ENCODE results near the gene TACC3. TPM values are rescaled to one million over a fixed set of nuclear protein-coding genes. Genes with fewer than 3 reads are reported as not detected.
A peak's percentile ranks its signal among the peaks of the same experiment; 100 is the strongest.

The TACC3 gene
- total and polyA plus RNA-seq, 2 donors (not counting 1 experiment from before 2014, with no cell fraction given), result 7.3 to 10.2 TPM

GRCh38 chr4:1678244-1678643 lies 43.1 kb upstream of the TACC3 start:
- H3K4me3 ChIP-seq (replicated peaks in 1 of 4; ENCODE audit: control extremely low read depth in 1 of 4, insufficient read depth in 1 of 4, low read depth in 3 of 4, low read length in 4 of 4), result no peak overlapping the region
- no peak for DNase-seq (ENCODE audit: low read depth in 2 of 2)
- TF ChIP-seq EZH2 (IDR thresholded peaks at IDR 0.05; ENCODE audit: low read length, missing control alignments), result no peak
- TF ChIP-seq, protein P1, sequence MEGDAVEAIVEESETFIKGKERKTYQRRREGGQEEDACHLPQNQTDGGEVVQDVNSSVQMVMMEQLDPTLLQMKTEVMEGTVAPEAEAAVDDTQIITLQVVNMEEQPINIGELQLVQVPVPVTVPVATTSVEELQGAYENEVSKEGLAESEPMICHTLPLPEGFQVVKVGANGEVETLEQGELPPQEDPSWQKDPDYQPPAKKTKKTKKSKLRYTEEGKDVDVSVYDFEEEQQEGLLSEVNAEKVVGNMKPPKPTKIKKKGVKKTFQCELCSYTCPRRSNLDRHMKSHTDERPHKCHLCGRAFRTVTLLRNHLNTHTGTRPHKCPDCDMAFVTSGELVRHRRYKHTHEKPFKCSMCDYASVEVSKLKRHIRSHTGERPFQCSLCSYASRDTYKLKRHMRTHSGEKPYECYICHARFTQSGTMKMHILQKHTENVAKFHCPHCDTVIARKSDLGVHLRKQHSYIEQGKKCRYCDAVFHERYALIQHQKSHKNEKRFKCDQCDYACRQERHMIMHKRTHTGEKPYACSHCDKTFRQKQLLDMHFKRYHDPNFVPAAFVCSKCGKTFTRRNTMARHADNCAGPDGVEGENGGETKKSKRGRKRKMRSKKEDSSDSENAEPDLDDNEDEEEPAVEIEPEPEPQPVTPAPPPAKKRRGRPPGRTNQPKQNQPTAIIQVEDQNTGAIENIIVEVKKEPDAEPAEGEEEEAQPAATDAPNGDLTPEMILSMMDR (conservative IDR thresholded peaks at IDR 0.05 in 1 of 2, IDR thresholded peaks at IDR 0.05 in 1 of 2; ENCODE audit: low read depth in 1 of 2, low read length in 2 of 2), result no peak
- H3K36me3 ChIP-seq (ENCODE audit: control insufficient read depth, insufficient read depth, low read length), result no peaks in the 10 kb centered on the region
- no peak overlapping the region for H3K4me2 ChIP-seq (ENCODE audit: extremely low read depth, insufficient read depth, low read length)
- H4K20me1 ChIP-seq (ENCODE audit: control insufficient read depth, extremely low read depth, insufficient read depth, low read length), result no peaks in the 10 kb centered on the region
- H3K4me1 ChIP-seq (ENCODE audit: control insufficient read depth, extremely low read depth, insufficient read depth, low read length), result peaks cover 5% of the 10 kb centered on the region
- no peaks in the 10 kb centered on the region for H3K79me2 ChIP-seq (ENCODE audit: control insufficient read depth, insufficient read depth, low read length)
- H3K9me3 ChIP-seq (ENCODE audit: control insufficient read depth, insufficient read depth, low read depth, low read length), result no peaks in the 10 kb centered on the region
- no peak overlapping the region for H3K27ac ChIP-seq (ENCODE audit: insufficient read depth, low read length)
- no peak overlapping the region for H2AFZ ChIP-seq (ENCODE audit: low read length)
- H3K9ac ChIP-seq (ENCODE audit: insufficient read depth, low read length), result no peak overlapping the region
- H3K27me3 ChIP-seq (ENCODE audit: control insufficient read depth, insufficient read depth, low read length), result no peaks in the 10 kb centered on the region

DNA sequence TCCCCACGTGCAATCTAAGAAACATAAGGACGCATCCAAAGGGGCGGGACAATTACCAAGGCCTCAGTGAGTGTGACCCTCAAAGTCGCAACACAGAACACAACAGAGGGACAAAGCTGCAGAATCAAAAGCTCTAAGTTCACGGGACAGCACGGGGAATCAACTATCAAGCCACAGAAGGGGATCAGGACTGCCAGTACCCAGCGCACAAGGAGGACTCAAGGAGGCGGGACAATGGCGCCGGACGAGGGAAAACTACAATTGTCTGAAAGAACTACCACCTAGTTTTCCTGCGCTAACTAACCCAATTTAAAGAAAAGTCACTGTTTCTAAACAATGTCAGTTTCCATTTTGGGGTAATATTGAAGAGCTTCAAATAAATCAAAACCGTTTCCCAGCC lies 38.5 kb upstream of the TACC3 start:
- Histone ChIP-seq H3K4me3 (replicated peaks in 1 of 4; ENCODE audit: control extremely low read depth in 1 of 4, insufficient read depth in 1 of 4, low read depth in 3 of 4, low read length in 4 of 4) (peak overlapping the region; percentile 61 to 78 (median 65)), H3K36me3 (ENCODE audit: control insufficient read depth, insufficient read depth, low read length) (no peaks in the 10 kb centered on the region), H3K4me1 (ENCODE audit: control insufficient read depth, extremely low read depth, insufficient read depth, low read length) (peaks cover 5% of the 10 kb centered on the region), H3K27ac (ENCODE audit: insufficient read depth, low read length) (peak overlapping the region; percentile 90), H3K9me3 (ENCODE audit: control insufficient read depth, insufficient read depth, low read depth, low read length) (no peaks in the 10 kb centered on the region), H3K79me2 (ENCODE audit: control insufficient read depth, insufficient read depth, low read length) (no peaks in the 10 kb centered on the region), H4K20me1 (ENCODE audit: control insufficient read depth, extremely low read depth, insufficient read depth, low read length) (no peaks in the 10 kb centered on the region), H3K4me2 (ENCODE audit: extremely low read depth, insufficient read depth, low read length) (peak overlapping the region; percentile 94), H3K9ac (ENCODE audit: insufficient read depth, low read length) (no peak overlapping the region), H2AFZ (ENCODE audit: low read length) (peak overlapping the region; percentile 77), H3K27me3 (ENCODE audit: control insufficient read depth, insufficient read depth, low read length) (no peaks in the 10 kb centered on the region)
- no peak for DNase-seq (ENCODE audit: low read depth in 2 of 2)
- no peak for TF ChIP-seq EZH2 (IDR thresholded peaks at IDR 0.05; ENCODE audit: low read length, missing control alignments)
- TF ChIP-seq, protein P1 (conservative IDR thresholded peaks at IDR 0.05 in 1 of 2, IDR thresholded peaks at IDR 0.05 in 1 of 2; ENCODE audit: low read depth in 1 of 2, low read length in 2 of 2), result no peak

DNA sequence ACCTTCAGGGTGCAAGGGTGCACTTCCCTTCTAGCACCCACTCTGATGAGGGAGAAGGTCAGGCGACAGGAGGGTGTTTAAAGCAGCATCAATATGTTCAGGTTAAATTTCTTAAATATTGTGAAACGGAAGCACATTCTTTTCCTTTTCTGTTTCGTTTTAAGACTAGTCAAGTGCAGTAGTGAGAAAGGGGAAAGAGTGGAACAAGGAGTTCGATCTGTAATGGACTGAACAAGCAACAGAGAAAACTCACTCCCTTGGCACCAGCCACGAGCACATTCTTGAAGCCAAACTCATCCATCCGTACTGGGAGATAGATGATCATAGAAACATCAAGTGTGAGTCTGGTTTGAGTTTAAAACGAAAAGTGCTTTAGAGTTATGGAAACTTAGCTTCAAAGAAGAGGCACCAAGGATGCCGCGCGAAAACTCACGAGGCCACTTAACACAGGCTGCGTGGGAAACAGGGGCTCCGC lies 38.0 kb upstream of the TACC3 start:
- Histone ChIP-seq H3K36me3 (ENCODE audit: control insufficient read depth, insufficient read depth, low read length) (no peaks in the 10 kb centered on the region), H3K79me2 (ENCODE audit: control insufficient read depth, insufficient read depth, low read length) (no peaks in the 10 kb centered on the region), H3K4me1 (ENCODE audit: control insufficient read depth, extremely low read depth, insufficient read depth, low read length) (peaks cover 5% of the 10 kb centered on the region), H3K9ac (ENCODE audit: insufficient read depth, low read length) (peak overlapping the region; percentile 73), H3K27me3 (ENCODE audit: control insufficient read depth, insufficient read depth, low read length) (no peaks in the 10 kb centered on the region), H3K4me3 (replicated peaks in 1 of 4; ENCODE audit: control extremely low read depth in 1 of 4, insufficient read depth in 1 of 4, low read depth in 3 of 4, low read length in 4 of 4) (peak overlapping the region; percentile 61 to 78 (median 65)), H3K9me3 (ENCODE audit: control insufficient read depth, insufficient read depth, low read depth, low read length) (no peaks in the 10 kb centered on the region), H3K4me2 (ENCODE audit: extremely low read depth, insufficient read depth, low read length) (peak overlapping the region; percentile 94), H2AFZ (ENCODE audit: low read length) (peak overlapping the region; percentile 77), H4K20me1 (ENCODE audit: control insufficient read depth, extremely low read depth, insufficient read depth, low read length) (no peaks in the 10 kb centered on the region), H3K27ac (ENCODE audit: insufficient read depth, low read length) (peak overlapping the region; percentile 90)
- TF ChIP-seq EZH2 (IDR thresholded peaks at IDR 0.05; ENCODE audit: low read length, missing control alignments), result no peak
- TF ChIP-seq, protein P1 (conservative IDR thresholded peaks at IDR 0.05 in 1 of 2, IDR thresholded peaks at IDR 0.05 in 1 of 2; ENCODE audit: low read depth in 1 of 2, low read length in 2 of 2), result no peak
- peak; percentile 83 to 89 for DNase-seq (ENCODE audit: low read depth in 2 of 2)

Data from fibroblast of lung (primary cell).